ENCODE measurements around the gene GREB1. TPM values are rescaled to one million over a fixed set of nuclear protein-coding genes. Genes with fewer than 3 reads are reported as not detected.

Gene GREB1
- 0.10 TPM for total RNA-seq

DNA sequence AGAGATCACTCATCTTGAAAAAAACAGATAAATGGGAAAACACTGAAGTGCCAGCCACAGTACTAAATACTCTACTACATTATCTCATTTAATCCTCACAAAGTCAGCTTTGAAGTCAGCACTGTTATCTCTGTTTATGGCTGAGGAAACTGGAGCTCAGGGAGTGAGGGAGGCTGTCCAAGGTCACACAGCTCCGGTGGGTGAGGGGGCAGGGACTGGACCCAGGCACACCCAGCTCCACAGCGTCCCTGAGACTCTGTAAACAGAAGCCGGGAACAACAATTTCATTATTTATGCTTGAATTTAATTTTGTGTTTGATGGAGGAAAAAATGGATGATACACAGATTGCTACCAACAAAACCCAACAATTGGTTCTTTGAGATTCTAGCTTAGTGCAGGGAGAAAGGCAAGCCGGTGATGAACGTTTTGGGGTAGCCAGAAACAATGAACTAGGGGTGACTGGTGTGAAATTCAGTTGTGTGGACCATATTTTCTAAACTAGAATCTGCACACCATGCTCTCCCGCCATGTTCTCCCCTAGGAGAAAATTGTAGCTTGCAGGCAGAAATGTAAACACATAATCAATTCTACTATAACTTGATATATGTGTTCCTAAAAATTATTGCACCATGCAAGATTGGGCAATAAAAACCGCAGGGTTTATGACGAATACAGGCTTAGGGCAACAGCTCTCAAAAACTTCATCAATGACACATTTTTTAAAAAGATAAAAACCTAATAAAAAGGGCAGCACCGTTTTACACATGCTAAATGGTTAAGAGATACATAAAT, at the start of gene GREB1:
Gene GREB1, plus strand, starts transcription at position 768 of the 793 bp plus-strand sequence. CDS start 22,570 bp downstream, outside the sequence.
- Histone ChIP-seq H3K4me3 (ENCODE audit: low read length) (no peak within 1 kb of the TSS), H3K4me1 (ENCODE audit: insufficient read depth, low read length) (peaks cover 9% of the 10 kb centered on the region), H3K27me3 (ENCODE audit: insufficient read depth, low read length) (peaks cover 9% of the 10 kb centered on the region), H3K9me3 (ENCODE audit: low read depth, low read length) (no peaks in the 10 kb centered on the region)

DNA sequence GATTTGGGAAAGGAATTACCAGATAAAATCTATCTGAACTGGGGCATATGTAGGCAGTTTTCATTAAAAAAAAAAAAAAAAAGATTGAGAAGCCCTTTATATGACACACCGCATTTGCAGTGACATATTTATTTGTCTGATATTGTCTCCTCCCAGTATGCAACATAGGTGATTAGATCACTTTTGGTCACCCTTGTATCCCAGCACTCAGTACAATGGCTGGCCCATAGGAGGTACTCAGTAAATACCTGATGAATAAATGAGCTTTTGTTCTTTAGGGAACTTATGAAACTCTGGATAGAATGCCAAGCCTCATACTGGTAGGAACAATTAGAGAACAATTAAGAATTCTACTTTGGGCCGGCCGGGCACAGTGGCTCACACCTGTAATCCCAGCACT, 45.0 kb upstream of the GREB1 start:
- no peaks in the 10 kb centered on the region for H3K4me1 ChIP-seq (ENCODE audit: insufficient read depth, low read length)
- H3K4me3 ChIP-seq (ENCODE audit: low read length): no peak overlapping the region

GRCh38 chr2:11490194-11490593, 43.7 kb upstream of the GREB1 start:
- Histone ChIP-seq H3K4me3 (ENCODE audit: low read length) (no peak overlapping the region), H3K4me1 (ENCODE audit: insufficient read depth, low read length) (no peaks in the 10 kb centered on the region), H3K27me3 (ENCODE audit: insufficient read depth, low read length) (peaks cover 18% of the 10 kb centered on the region), H3K9me3 (ENCODE audit: low read depth, low read length) (no peaks in the 10 kb centered on the region)

More for the DNA sequence above, 45.0 kb upstream of the GREB1 start:
- H3K27me3 ChIP-seq (ENCODE audit: insufficient read depth, low read length): peaks cover 26% of the 10 kb centered on the region
- H3K9me3 ChIP-seq (ENCODE audit: low read depth, low read length): no peaks in the 10 kb centered on the region

DNA sequence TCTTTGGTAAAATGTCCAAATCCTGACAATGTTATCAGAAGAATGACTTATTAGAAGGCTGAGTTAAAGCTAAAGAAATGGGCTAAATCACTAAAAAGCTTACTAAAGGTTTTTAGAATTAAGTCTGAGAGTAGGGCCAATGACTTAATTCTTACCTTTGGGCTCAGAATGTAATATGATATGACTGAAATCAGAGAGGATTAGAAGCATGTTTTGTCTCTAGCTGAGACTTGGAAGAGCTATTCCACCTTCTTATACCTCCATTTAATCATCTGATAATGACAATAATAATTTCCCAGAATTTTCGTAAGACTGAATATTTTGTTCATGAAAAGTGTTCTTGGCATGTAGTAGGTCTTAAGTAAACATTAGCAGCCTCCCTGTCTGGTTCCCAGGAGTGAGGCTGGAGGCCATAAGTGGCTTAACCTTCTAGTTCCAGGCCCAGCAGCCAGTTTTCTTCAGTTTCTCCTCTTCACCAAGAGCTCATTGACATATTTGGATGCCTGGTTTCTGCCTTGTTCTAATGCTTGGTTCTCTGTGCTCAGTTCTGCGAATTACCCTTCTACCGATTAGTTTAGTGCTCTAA, 42.4 kb upstream of the GREB1 start:
- Histone ChIP-seq H3K27me3 (ENCODE audit: insufficient read depth, low read length) (peaks cover 7% of the 10 kb centered on the region), H3K4me3 (ENCODE audit: low read length) (no peak overlapping the region), H3K4me1 (ENCODE audit: insufficient read depth, low read length) (no peaks in the 10 kb centered on the region), H3K9me3 (ENCODE audit: low read depth, low read length) (no peaks in the 10 kb centered on the region)

GRCh38 chr2:11492244-11492643, 41.6 kb upstream of the GREB1 start:
- H3K4me3 ChIP-seq (ENCODE audit: low read length): no peak overlapping the region
- peaks cover 7% of the 10 kb centered on the region for H3K27me3 ChIP-seq (ENCODE audit: insufficient read depth, low read length)
- no peaks in the 10 kb centered on the region for H3K4me1 ChIP-seq (ENCODE audit: insufficient read depth, low read length)
- H3K9me3 ChIP-seq (ENCODE audit: low read depth, low read length): no peaks in the 10 kb centered on the region

DNA sequence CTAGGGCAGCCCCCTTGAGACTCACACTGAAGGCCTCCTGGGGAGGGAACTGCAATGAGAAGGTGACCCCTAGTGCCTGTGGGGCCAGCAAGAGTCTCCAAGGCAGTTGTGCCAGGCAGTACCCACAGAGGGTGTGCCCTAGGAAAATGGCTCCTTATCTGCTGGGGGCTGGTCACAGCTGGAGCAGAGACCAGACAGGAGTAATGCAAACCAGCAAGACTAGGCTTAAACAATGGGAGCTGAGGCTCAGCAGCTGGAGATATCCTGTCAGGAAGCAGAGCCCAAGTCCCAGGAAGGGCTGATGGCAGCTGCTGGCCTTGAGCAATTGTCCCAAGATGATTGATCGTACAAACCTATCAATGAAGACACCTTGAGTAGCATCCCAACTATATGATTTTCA, 41.1 kb upstream of the GREB1 start:
- Histone ChIP-seq H3K4me3 (ENCODE audit: low read length) (no peak overlapping the region), H3K27me3 (ENCODE audit: insufficient read depth, low read length) (peaks cover 3% of the 10 kb centered on the region), H3K4me1 (ENCODE audit: insufficient read depth, low read length) (no peaks in the 10 kb centered on the region), H3K9me3 (ENCODE audit: low read depth, low read length) (no peaks in the 10 kb centered on the region)

- no peaks in the 10 kb centered on the region for H3K4me1 ChIP-seq (ENCODE audit: insufficient read depth, low read length)
- H3K27me3 ChIP-seq (ENCODE audit: insufficient read depth, low read length): no peaks in the 10 kb centered on the region
- no peaks in the 10 kb centered on the region for H3K9me3 ChIP-seq (ENCODE audit: low read depth, low read length)
- H3K4me3 ChIP-seq (ENCODE audit: low read length): no peak overlapping the region
Observed at GRCh38 chr2:11493282-11493681, 40.6 kb upstream of the GREB1 start.

DNA sequence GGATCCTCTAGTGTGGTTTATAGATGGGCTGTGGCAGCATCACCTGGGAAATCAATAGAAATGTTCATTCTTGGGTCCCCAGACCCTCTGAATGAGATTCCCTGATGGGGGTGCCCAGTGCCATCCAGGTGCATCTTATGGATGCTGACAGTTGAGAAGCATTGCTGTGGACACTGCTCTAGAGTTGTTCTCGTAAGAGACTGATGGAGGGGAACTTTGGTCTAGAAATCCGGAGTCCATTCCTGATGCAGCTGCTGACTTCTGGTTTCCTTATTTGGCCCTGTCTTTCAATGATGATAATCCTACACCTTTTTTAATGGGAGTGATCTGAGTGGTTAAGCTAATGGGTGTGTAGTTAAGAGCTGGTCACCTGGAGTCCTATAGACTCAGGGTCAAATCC, 39.5 kb upstream of the GREB1 start:
- Histone ChIP-seq H3K4me3 (ENCODE audit: low read length) (no peak overlapping the region), H3K4me1 (ENCODE audit: insufficient read depth, low read length) (no peaks in the 10 kb centered on the region), H3K9me3 (ENCODE audit: low read depth, low read length) (no peaks in the 10 kb centered on the region), H3K27me3 (ENCODE audit: insufficient read depth, low read length) (no peaks in the 10 kb centered on the region)

- Histone ChIP-seq H3K4me1 (ENCODE audit: insufficient read depth, low read length) (no peaks in the 10 kb centered on the region), H3K4me3 (ENCODE audit: low read length) (no peak overlapping the region), H3K27me3 (ENCODE audit: insufficient read depth, low read length) (no peaks in the 10 kb centered on the region), H3K9me3 (ENCODE audit: low read depth, low read length) (no peaks in the 10 kb centered on the region)
Observed at GRCh38 chr2:11495844-11496681, 37.8 kb upstream of the GREB1 start.

DNA sequence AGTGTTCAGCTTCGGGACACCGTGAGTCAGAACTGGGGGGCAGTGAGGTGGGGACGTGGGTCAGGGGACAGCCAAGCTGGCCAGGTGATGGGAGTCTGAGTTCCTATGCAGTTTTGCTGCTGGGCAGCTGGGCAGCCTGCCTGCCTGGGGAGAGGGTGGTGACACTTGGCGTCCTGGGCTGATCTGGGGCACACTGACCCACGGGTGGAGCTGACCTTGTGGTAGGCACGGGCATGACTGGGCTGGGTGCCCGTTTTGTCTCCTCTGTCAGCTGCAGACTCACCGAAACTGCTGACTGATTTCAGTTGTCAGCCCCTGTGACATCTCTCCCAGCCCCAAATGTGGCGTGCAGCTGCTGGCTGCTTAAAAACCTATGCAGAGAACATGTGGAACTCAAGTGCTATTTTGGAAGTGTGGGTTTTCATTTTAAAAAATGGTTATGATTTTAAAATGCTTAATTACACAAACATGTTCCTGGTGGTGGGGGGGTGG, 35.3 kb upstream of the GREB1 start:
- Histone ChIP-seq H3K27me3 (ENCODE audit: insufficient read depth, low read length) (peaks cover under 1% of the 10 kb centered on the region), H3K4me3 (ENCODE audit: low read length) (no peak overlapping the region), H3K9me3 (ENCODE audit: low read depth, low read length) (no peaks in the 10 kb centered on the region), H3K4me1 (ENCODE audit: insufficient read depth, low read length) (no peaks in the 10 kb centered on the region)

DNA sequence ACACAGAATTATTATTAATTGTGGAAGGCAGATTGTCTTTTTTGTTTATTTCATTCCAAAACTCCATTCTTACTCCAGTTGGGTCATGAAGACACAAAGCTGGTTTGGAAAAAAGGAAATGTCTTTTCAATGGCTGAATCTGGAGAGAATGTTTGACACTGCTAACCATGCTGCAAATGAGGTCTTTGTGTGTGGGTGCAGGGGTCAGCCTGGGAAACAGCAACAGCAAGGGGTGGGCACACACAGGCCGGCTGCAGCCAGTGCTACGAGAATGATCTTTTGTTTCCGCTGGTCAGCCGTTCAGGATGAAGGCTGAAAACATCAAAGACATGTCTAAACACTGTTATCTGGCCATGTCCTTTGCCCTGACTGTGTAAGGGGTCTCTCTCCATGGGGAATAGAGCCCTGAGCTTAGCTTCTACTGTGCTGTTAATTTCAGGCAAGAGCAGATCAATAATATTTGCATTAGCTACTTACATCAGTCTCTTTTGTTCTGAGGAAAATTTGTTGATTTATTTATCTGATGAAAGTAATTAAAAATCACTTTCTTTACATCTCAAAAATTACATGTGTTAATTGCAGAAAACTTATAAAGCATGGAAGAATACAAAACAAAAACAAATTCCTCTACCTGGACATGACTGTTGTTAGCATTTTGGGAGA, 34.6 kb upstream of the GREB1 start:
- Histone ChIP-seq H3K27me3 (ENCODE audit: insufficient read depth, low read length) (peaks cover 3% of the 10 kb centered on the region), H3K4me3 (ENCODE audit: low read length) (no peak overlapping the region), H3K9me3 (ENCODE audit: low read depth, low read length) (no peaks in the 10 kb centered on the region), H3K4me1 (ENCODE audit: insufficient read depth, low read length) (no peaks in the 10 kb centered on the region)

DNA sequence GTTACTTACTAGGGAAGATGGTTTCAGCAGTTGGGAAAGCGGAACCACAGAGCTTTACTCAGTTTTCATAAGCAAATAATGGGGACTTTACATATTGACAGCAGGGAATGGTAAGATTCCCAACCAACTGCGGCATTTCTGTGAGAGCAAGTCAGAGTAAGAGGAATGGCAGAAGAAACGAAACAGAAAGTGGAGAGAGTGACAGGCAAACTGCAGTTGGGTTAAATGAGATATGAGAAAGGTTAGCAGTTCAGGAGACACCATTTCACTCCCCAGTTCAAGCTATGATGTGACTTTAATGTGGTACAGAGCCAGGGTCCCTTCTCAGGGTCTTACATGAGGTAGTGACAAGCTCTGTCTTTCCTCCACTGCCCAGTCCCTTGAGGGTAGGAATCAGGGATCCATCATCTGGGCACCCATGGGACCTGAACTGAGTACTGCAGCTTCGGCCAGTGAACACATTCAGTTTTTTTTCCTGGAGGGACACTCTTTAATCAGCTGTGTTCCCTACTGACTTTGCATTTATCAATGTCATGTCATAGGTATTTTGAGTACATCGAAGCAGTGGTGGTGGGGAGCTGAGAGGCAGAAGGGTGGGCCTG, 33.0 kb upstream of the GREB1 start:
- Histone ChIP-seq H3K4me3 (ENCODE audit: low read length) (no peak overlapping the region), H3K4me1 (ENCODE audit: insufficient read depth, low read length) (no peaks in the 10 kb centered on the region), H3K27me3 (ENCODE audit: insufficient read depth, low read length) (peaks cover 3% of the 10 kb centered on the region)

GRCh38 chr2:11502740-11503292, 31.0 kb upstream of the GREB1 start:
- Histone ChIP-seq H3K4me1 (ENCODE audit: insufficient read depth, low read length) (no peaks in the 10 kb centered on the region), H3K4me3 (ENCODE audit: low read length) (no peak overlapping the region), H3K9me3 (ENCODE audit: low read depth, low read length) (no peaks in the 10 kb centered on the region), H3K27me3 (ENCODE audit: insufficient read depth, low read length) (peaks cover 3% of the 10 kb centered on the region)

More for the DNA sequence above, 33.0 kb upstream of the GREB1 start:
- H3K9me3 ChIP-seq (ENCODE audit: low read depth, low read length): no peaks in the 10 kb centered on the region

DNA sequence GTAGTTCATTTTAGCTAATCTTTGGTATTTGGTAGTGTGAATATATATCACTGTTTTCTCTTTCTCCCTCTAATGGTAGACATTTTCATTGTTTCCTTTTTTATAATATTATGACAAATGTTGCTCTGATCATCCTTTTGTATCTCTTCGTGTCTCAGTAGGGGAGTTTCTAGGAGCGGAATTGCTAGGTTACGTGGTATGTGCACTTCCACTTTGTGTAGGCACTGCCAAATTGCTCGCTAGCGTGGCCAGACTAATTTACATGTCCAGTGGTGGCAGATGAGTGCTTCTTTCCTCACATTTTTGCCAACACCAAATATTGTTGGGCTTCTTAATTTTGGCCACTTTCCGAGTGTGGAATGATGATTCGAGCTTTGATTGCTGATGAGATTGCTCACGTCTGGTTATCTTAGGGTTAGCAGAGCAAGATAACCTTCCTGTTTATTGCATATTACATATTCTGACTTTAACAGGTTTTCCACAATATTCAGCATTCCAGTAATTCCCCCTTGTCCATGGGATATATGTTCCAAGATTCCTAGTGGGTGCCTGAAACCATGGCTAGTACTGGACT, 30.4 kb upstream of the GREB1 start:
- H3K27me3 ChIP-seq (ENCODE audit: insufficient read depth, low read length): peaks cover 3% of the 10 kb centered on the region
- no peaks in the 10 kb centered on the region for H3K4me1 ChIP-seq (ENCODE audit: insufficient read depth, low read length)
- H3K9me3 ChIP-seq (ENCODE audit: low read depth, low read length): no peaks in the 10 kb centered on the region
- H3K4me3 ChIP-seq (ENCODE audit: low read length): no peak overlapping the region

Measured in mononuclear cell (primary cell).